Transverse colon (tissue), 4 donors: Measurements from ENCODE around the gene GPR162. TPM values are rescaled to one million over a fixed set of nuclear protein-coding genes. Genes with fewer than 3 reads are reported as not detected.
A peak's percentile ranks its signal among the peaks of the same experiment; 100 is the strongest.

Experiments used
- DNase-seq: peaks from one replicate; pipeline ENCODE4 v3.0.0-alpha.2; 2019
- H3K27ac ChIP-seq, 4 donors: fragments of 200-600 bp; sonication (generic); 2 replicates each; pipeline ENCODE4 v1.5.1; 2016 to 2018; ENCODE audit warnings: inconsistent platforms in 4 of 4
- H3K27me3 ChIP-seq: fragments of 200-600 bp; sonication (generic); 2 replicates; pipeline ENCODE4 v1.5.1; 2017; ENCODE audit warnings: inconsistent platforms
- H3K36me3 ChIP-seq, 4 donors: fragments of 200-600 bp; sonication (generic); 2 replicates each; pipeline ENCODE4 v1.5.1; 2017 to 2019; ENCODE audit warnings: inconsistent platforms in 4 of 4
- H3K4me1 ChIP-seq, 4 donors: fragments of 200-600 bp; sonication (generic); 2 replicates each; pipeline ENCODE4 v1.5.1; 2017 to 2020; ENCODE audit warnings: inconsistent platforms in 4 of 4
- H3K4me3 ChIP-seq, 4 donors: fragments of 200-600 bp; sonication (generic); 1 replicate in 1 of 4; 2 replicates in 3 of 4; pipeline versions ENCODE4 v1.5.1 to v1.6.1; 2017 to 2019; ENCODE audit warnings: inconsistent platforms in 4 of 4
- H3K9me3 ChIP-seq, 2 donors: fragments of 200-600 bp; sonication (generic); 2 replicates each; pipeline ENCODE4 v1.5.1; 2017 to 2019; ENCODE audit warnings: inconsistent platforms in 2 of 2
- CTCF ChIP-seq, 5 experiments: fragments of 200-600 bp in 3 of 5; fragments of 450-650 bp in 2 of 5; sonication (generic) in 3 of 5; IDR thresholded peaks; 1 replicate in 2 of 5; 2 replicates in 3 of 5; pipeline ENCODE4 v1.5.1; 2016 to 2017; ENCODE audit warnings: antibody characterized with exemption in 5 of 5, inconsistent platforms in 3 of 5, mild to moderate bottlenecking in 2 of 5, moderate library complexity in 1 of 5
- EP300 ChIP-seq: sonication (generic); formaldehyde crosslinking; IDR thresholded peaks from one replicate; pipeline ENCODE4 v1.6.1; 2017; ENCODE audit warnings: antibody characterized with exemption, low read depth
- POLR2A ChIP-seq: fragments of 450-650 bp; IDR thresholded peaks from one replicate; pipeline ENCODE4 v1.6.1; 2016; ENCODE audit warnings: antibody characterized with exemption, mild to moderate bottlenecking, moderate library complexity
- POLR2AphosphoS5 ChIP-seq, 3 donors: sonication (generic); formaldehyde crosslinking; IDR thresholded peaks; one replicate each; pipeline ENCODE4 v1.6.1; 2016; ENCODE audit warnings: antibody characterized with exemption in 3 of 3
- WGBS, 2 donors: methylation state at CpG; one replicate each; pipeline ENCODE4 v1.1.5; 2018; ENCODE audit warnings: low coverage in 1 of 2; 5-methylcytosine and 5-hydroxymethylcytosine counted together
- in situ Hi-C, 4 donors: fragments of 200-750 bp; cut with MboI; loops; one replicate each; pipeline versions ENCODE4 v1.15.0 to v1.15.1; 2017; ENCODE audit warnings: low sequenced_read_pairs in 3 of 4, low pct_ligation_motif_present in 1 of 4, low pct_unique_long_range_greater_than_20kb in 1 of 4
- intact Hi-C: fragments of 100-400 bp; cut with DNase I; formaldehyde crosslinking; loops from one replicate; pipeline ENCODE4 v1.15.1; 2023; ENCODE audit warnings: low total_unique reads
- total RNA-seq, 4 donors: library from RNA; depleted of rRNA; stranded (reverse); fragments of >200 nt; gene quantifications; one replicate each; pipeline ENCODE4 v1.1.0, GENCODE V29; 2016

GPR162 gene
- total RNA-seq, 4 donors from 2014 or later, result 3.0 to 6.4 (median 3.1) TPM; not detected in 1

- peaks cover 9 to 32% (median 19%) of the 10 kb centered on the region in 4 donors for H3K4me1 ChIP-seq
- peak overlapping the region; percentile 44 to 72 (median 61) for H3K4me3 ChIP-seq
- H3K27me3 ChIP-seq, result peaks cover 41% of the 10 kb centered on the region
- in situ Hi-C loops (loop anchor here in 3 of 4 donors (10.0 to 25.0 kb wide), 2 partner anchors 85 to 92 kb away; no protein-coding TSS in a partner anchor), intact Hi-C loops (loop anchor here (5.0 kb wide), 1 partner anchor 92 kb away; no protein-coding TSS in a partner anchor)
- peak overlapping the region; percentile 72 to 82 (median 76) for H3K27ac ChIP-seq
- TF ChIP-seq CTCF (IDR thresholded peaks at IDR 0.05), result peak in 1 of 5 experiments; percentile 19
- TF ChIP-seq POLR2AphosphoS5 (IDR thresholded peaks at IDR 0.05), result no peak
- no peak for TF ChIP-seq POLR2A
- no peaks in the 10 kb centered on the region for H3K9me3 ChIP-seq
- no peak for DNase-seq
- H3K36me3 ChIP-seq, result no peaks in the 10 kb centered on the region
- WGBS, 2 donors, result 32% methylated on average over 19 of the region's 19 CpGs; no CpG with 5 or more reads in 1 of the 2 donors
Measured at GRCh38 chr12:6829536-6830220, 8.1 kb downstream of the GPR162 start.

GRCh38 chr12:6830286-6830890, 8.8 kb downstream of the GPR162 start:
- Histone ChIP-seq H3K27ac (no peak overlapping the region), H3K9me3 (no peaks in the 10 kb centered on the region), H3K27me3 (peaks cover 34% of the 10 kb centered on the region), H3K4me1 (peaks cover 6 to 28% (median 19%) of the 10 kb centered on the region in 4 donors), H3K4me3 (no peak overlapping the region), H3K36me3 (no peaks in the 10 kb centered on the region)
- no peak for DNase-seq
- intact Hi-C loops (no loop called here), in situ Hi-C loops (loop anchor here in 2 of 4 donors (25.0 kb wide), 1 partner anchor 93 kb away; no protein-coding TSS in a partner anchor)
- no peak for TF ChIP-seq EP300
- TF ChIP-seq CTCF (IDR thresholded peaks at IDR 0.05), result no peak
- no peak for TF ChIP-seq POLR2A
- no peak for TF ChIP-seq POLR2AphosphoS5 (IDR thresholded peaks at IDR 0.05)
- 87% methylated on average over 11 of the region's 11 CpGs; no CpG with 5 or more reads in 1 of the 2 donors for WGBS, 2 donors

GRCh38 chr12:6830999-6831398, 9.4 kb downstream of the GPR162 start:
- Histone ChIP-seq H3K36me3 (no peaks in the 10 kb centered on the region), H3K27ac (no peak overlapping the region), H3K9me3 (no peaks in the 10 kb centered on the region), H3K27me3 (peaks cover 33% of the 10 kb centered on the region), H3K4me3 (no peak overlapping the region), H3K4me1 (peaks cover 5 to 27% (median 19%) of the 10 kb centered on the region in 4 donors)
- in situ Hi-C loops, result loop anchor here in 2 of 4 donors (25.0 kb wide), 1 partner anchor 94 kb away; no protein-coding TSS in a partner anchor
- intact Hi-C loops, result no loop called here
- 91% methylated on average over 6 of the region's 6 CpGs; no CpG with 5 or more reads in 1 of the 2 donors for WGBS, 2 donors
- DNase-seq, result no peak
- TF ChIP-seq POLR2AphosphoS5 (IDR thresholded peaks at IDR 0.05) (no peak), CTCF (IDR thresholded peaks at IDR 0.05) (no peak), POLR2A (no peak), EP300 (no peak)

- 67 to 82% methylated on average over 4 to 12 of the region's 12 CpGs for WGBS, 2 donors
- Histone ChIP-seq H3K36me3 (no peaks in the 10 kb centered on the region), H3K4me1 (peaks cover 5 to 27% (median 19%) of the 10 kb centered on the region in 4 donors), H3K27me3 (peaks cover 33% of the 10 kb centered on the region), H3K4me3 (no peak overlapping the region), H3K27ac (no peak overlapping the region), H3K9me3 (no peaks in the 10 kb centered on the region)
- in situ Hi-C loops, result loop anchor here in 2 of 4 donors (25.0 kb wide), 1 partner anchor 94 kb away; no protein-coding TSS in a partner anchor
- no peak for DNase-seq
- intact Hi-C loops, result no loop called here
- TF ChIP-seq POLR2AphosphoS5 (IDR thresholded peaks at IDR 0.05), result no peak
- TF ChIP-seq EP300, result no peak
- no peak for TF ChIP-seq CTCF (IDR thresholded peaks at IDR 0.05)
- no peak for TF ChIP-seq POLR2A
Measured at GRCh38 chr12:6831450-6831995, 9.9 kb downstream of the GPR162 start.
